ENCODE results near the gene CELF2.

GRCh38 chr10:11212288-11213085 is 194.8 kb downstream of the CELF2 start:
- no peak for TF ChIP-seq CTCF (IDR thresholded peaks at IDR 0.05)
- TF ChIP-seq POLR2A (IDR thresholded peaks at IDR 0.05), result no peak
- no peak for TF ChIP-seq POLR2AphosphoS5 (IDR thresholded peaks at IDR 0.05; ENCODE audit: insufficient read depth in 1 of 2, low read depth in 1 of 2)

Measured in vagina (tissue), 2 donors.